Measurements from ENCODE around the gene USP53.
"Not testable (repeated sequence)": the region's sequence is repeated elsewhere in the genome, so short reads cannot be mapped to it uniquely, and the experiment has no call there.

USP53 gene

GRCh38 chr4:119244344-119244743, 31.8 kb downstream of the USP53 start:
- Histone ChIP-seq H3K36me3 (ENCODE audit: control insufficient read depth, low read depth, low read length) (peaks cover 6% of the 10 kb centered on the region), H3K27me3 (ENCODE audit: control insufficient read depth, insufficient read depth, low read length) (no peaks in the 10 kb centered on the region), H3K4me3 (ENCODE audit: low read length) (no peak overlapping the region), H3K9me3 (ENCODE audit: control insufficient read depth, low read depth, low read length) (no peaks in the 10 kb centered on the region), H3K9ac (ENCODE audit: low read length) (no peak overlapping the region), H3K4me1 (ENCODE audit: control insufficient read depth, low read depth, low read length) (peaks cover 12% of the 10 kb centered on the region), H3K27ac (ENCODE audit: low read length) (no peak overlapping the region)

GRCh38 chr4:119244832-119245231, 32.3 kb downstream of the USP53 start:
- Histone ChIP-seq H3K9ac (ENCODE audit: low read length) (no peak overlapping the region), H3K4me1 (ENCODE audit: control insufficient read depth, low read depth, low read length) (peaks cover 7% of the 10 kb centered on the region), H3K27ac (ENCODE audit: low read length) (no peak overlapping the region), H3K36me3 (ENCODE audit: control insufficient read depth, low read depth, low read length) (peaks cover 6% of the 10 kb centered on the region), H3K4me3 (ENCODE audit: low read length) (no peak overlapping the region), H3K27me3 (ENCODE audit: control insufficient read depth, insufficient read depth, low read length) (no peaks in the 10 kb centered on the region), H3K9me3 (ENCODE audit: control insufficient read depth, low read depth, low read length) (no peaks in the 10 kb centered on the region)

DNA sequence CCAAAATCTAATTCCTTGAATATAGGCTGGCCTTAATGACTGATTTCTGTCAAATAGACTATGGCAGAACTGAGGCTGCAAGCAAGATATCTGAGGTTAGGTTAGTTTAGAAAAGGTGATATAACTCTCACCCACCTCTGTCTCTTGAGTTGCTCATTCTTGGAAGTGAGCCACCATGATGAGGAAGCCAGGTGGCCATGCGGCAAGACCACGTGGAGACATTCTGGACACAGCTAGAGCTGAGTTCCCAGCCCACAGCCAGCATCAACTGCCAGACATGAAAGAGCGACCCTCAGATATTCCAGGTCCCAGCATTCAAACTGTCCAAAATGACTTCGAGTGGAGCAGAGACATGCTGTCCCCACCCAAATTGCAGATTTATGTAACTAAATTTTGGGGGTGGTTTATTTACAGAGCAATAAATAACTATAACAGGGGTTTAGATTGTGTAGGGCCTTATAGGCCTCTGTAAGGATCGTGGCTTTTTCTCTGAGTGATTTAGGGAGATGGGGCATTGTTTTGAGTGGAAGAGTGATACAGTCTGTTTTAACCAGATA, 33.7 kb downstream of the USP53 start:
- Histone ChIP-seq H3K9ac (ENCODE audit: low read length) (no peak overlapping the region), H3K27ac (ENCODE audit: low read length) (no peak overlapping the region), H3K27me3 (ENCODE audit: control insufficient read depth, insufficient read depth, low read length) (no peaks in the 10 kb centered on the region), H3K36me3 (ENCODE audit: control insufficient read depth, low read depth, low read length) (peaks cover 6% of the 10 kb centered on the region), H3K4me1 (ENCODE audit: control insufficient read depth, low read depth, low read length) (no peaks in the 10 kb centered on the region), H3K4me3 (ENCODE audit: low read length) (no peak overlapping the region), H3K9me3 (ENCODE audit: control insufficient read depth, low read depth, low read length) (no peaks in the 10 kb centered on the region)

- H3K4me1 ChIP-seq (ENCODE audit: control insufficient read depth, low read depth, low read length); H3K4me3 ChIP-seq (ENCODE audit: low read length); H3K27me3 ChIP-seq (ENCODE audit: control insufficient read depth, insufficient read depth, low read length); H3K27ac ChIP-seq (ENCODE audit: low read length); H3K9me3 ChIP-seq (ENCODE audit: control insufficient read depth, low read depth, low read length); H3K9ac ChIP-seq (ENCODE audit: low read length); H3K36me3 ChIP-seq (ENCODE audit: control insufficient read depth, low read depth, low read length): not testable (repeated sequence)
These were observed 38.5 kb downstream of the USP53 start for GRCh38 chr4:119251037-119251436.

DNA sequence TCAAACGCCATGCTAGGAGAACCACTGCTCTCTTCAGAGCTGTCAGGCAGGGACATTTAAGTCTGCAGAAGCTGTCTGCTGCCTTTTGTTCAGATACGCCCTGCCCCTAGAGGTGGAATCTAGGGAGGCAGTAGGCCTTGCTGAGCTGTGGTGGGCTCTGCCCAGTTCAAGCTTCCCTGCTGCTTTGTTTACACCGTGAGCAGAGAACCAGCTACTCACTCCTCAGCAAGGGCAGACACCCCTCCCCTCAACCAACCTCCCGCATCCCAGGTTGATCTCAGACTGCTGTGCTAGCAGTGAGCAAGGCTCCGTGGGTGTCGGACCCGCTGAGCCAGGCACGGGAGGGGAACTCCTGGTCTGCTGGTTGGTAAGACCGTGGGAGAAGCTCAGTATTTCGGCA, 42.7 kb downstream of the USP53 start:
- H3K4me1 ChIP-seq (ENCODE audit: control insufficient read depth, low read depth, low read length); H3K27me3 ChIP-seq (ENCODE audit: control insufficient read depth, insufficient read depth, low read length); H3K36me3 ChIP-seq (ENCODE audit: control insufficient read depth, low read depth, low read length); H3K9me3 ChIP-seq (ENCODE audit: control insufficient read depth, low read depth, low read length); H3K9ac ChIP-seq (ENCODE audit: low read length); H3K4me3 ChIP-seq (ENCODE audit: low read length): not testable (repeated sequence)
- H3K27ac ChIP-seq (ENCODE audit: low read length) = peak overlapping the region; percentile 24

GRCh38 chr4:119260528-119260927, 48.0 kb downstream of the USP53 start:
- Histone ChIP-seq H3K4me3 (ENCODE audit: low read length) (no peak overlapping the region), H3K27ac (ENCODE audit: low read length) (no peak overlapping the region), H3K36me3 (ENCODE audit: control insufficient read depth, low read depth, low read length) (peaks cover 4% of the 10 kb centered on the region), H3K9ac (ENCODE audit: low read length) (no peak overlapping the region), H3K27me3 (ENCODE audit: control insufficient read depth, insufficient read depth, low read length) (no peaks in the 10 kb centered on the region), H3K9me3 (ENCODE audit: control insufficient read depth, low read depth, low read length) (no peaks in the 10 kb centered on the region), H3K4me1 (ENCODE audit: control insufficient read depth, low read depth, low read length) (no peaks in the 10 kb centered on the region)

DNA sequence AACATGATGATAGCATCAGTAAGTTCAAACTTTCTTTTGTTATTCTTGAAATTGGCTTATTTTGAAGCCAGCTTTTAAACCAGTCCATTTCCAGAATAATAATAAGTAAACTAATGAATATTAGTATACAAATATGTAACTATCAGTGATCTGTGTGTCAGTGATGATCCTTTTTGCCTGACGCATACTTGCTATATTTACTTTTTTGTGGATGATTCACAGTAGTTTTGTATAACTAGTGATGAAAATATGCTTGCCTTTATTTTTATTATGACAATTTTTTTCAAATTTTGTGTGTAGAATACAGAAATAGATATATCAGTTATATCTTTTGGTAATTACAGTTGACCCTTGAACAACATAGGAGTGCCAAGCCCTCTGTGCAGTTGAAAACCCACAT, 49.5 kb downstream of the USP53 start:
- Histone ChIP-seq H3K4me1 (ENCODE audit: control insufficient read depth, low read depth, low read length) (no peaks in the 10 kb centered on the region), H3K36me3 (ENCODE audit: control insufficient read depth, low read depth, low read length) (no peaks in the 10 kb centered on the region), H3K27ac (ENCODE audit: low read length) (no peak overlapping the region), H3K27me3 (ENCODE audit: control insufficient read depth, insufficient read depth, low read length) (no peaks in the 10 kb centered on the region), H3K9ac (ENCODE audit: low read length) (no peak overlapping the region), H3K9me3 (ENCODE audit: control insufficient read depth, low read depth, low read length) (no peaks in the 10 kb centered on the region), H3K4me3 (ENCODE audit: low read length) (no peak overlapping the region)

DNA sequence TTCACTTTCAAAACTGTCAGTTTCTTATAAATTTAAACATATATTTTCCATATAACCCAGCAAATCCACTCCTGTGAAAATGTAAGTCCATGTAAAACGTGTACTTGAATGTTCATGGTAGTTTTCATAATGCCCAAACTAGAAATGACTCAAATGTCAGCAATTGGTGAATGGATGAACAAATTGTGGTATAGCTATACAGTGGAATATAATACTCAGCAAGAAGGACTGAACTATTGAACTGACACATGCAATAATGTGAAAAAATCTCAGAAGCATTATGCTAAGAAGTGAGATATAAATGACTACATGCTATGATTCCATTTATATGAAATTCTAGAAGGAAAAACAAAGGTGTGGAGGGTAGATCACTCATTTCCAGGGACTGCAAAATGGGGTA, 52.2 kb downstream of the USP53 start:
- Histone ChIP-seq H3K27ac (ENCODE audit: low read length) (no peak overlapping the region), H3K9ac (ENCODE audit: low read length) (no peak overlapping the region), H3K9me3 (ENCODE audit: control insufficient read depth, low read depth, low read length) (no peaks in the 10 kb centered on the region), H3K36me3 (ENCODE audit: control insufficient read depth, low read depth, low read length) (no peaks in the 10 kb centered on the region), H3K27me3 (ENCODE audit: control insufficient read depth, insufficient read depth, low read length) (no peaks in the 10 kb centered on the region), H3K4me3 (ENCODE audit: low read length) (no peak overlapping the region), H3K4me1 (ENCODE audit: control insufficient read depth, low read depth, low read length) (no peaks in the 10 kb centered on the region)

GRCh38 chr4:119266153-119266552, 53.6 kb downstream of the USP53 start:
- Histone ChIP-seq H3K27me3 (ENCODE audit: control insufficient read depth, insufficient read depth, low read length) (no peaks in the 10 kb centered on the region), H3K4me1 (ENCODE audit: control insufficient read depth, low read depth, low read length) (no peaks in the 10 kb centered on the region), H3K9me3 (ENCODE audit: control insufficient read depth, low read depth, low read length) (no peaks in the 10 kb centered on the region), H3K4me3 (ENCODE audit: low read length) (no peak overlapping the region), H3K36me3 (ENCODE audit: control insufficient read depth, low read depth, low read length) (peaks cover 5% of the 10 kb centered on the region), H3K9ac (ENCODE audit: low read length) (no peak overlapping the region), H3K27ac (ENCODE audit: low read length) (no peak overlapping the region)

- no peak overlapping the region for H3K4me3 ChIP-seq (ENCODE audit: low read length)
- H3K9me3 ChIP-seq (ENCODE audit: control insufficient read depth, low read depth, low read length) = no peaks in the 10 kb centered on the region
- H3K27me3 ChIP-seq (ENCODE audit: control insufficient read depth, insufficient read depth, low read length) = no peaks in the 10 kb centered on the region
- H3K36me3 ChIP-seq (ENCODE audit: control insufficient read depth, low read depth, low read length) = peaks cover 12% of the 10 kb centered on the region
- no peak overlapping the region for H3K27ac ChIP-seq (ENCODE audit: low read length)
- H3K4me1 ChIP-seq (ENCODE audit: control insufficient read depth, low read depth, low read length) = no peaks in the 10 kb centered on the region
- H3K9ac ChIP-seq (ENCODE audit: low read length) = no peak overlapping the region
These were observed 56.0 kb downstream of the USP53 start for GRCh38 chr4:119268466-119268865.

GRCh38 chr4:119271361-119272085, 59.0 kb downstream of the USP53 start:
- Histone ChIP-seq H3K4me1 (ENCODE audit: control insufficient read depth, low read depth, low read length) (no peaks in the 10 kb centered on the region), H3K4me3 (ENCODE audit: low read length) (no peak overlapping the region), H3K36me3 (ENCODE audit: control insufficient read depth, low read depth, low read length) (peaks cover 12% of the 10 kb centered on the region), H3K27ac (ENCODE audit: low read length) (no peak overlapping the region), H3K9me3 (ENCODE audit: control insufficient read depth, low read depth, low read length) (no peaks in the 10 kb centered on the region), H3K9ac (ENCODE audit: low read length) (no peak overlapping the region), H3K27me3 (ENCODE audit: control insufficient read depth, insufficient read depth, low read length) (no peaks in the 10 kb centered on the region)

GRCh38 chr4:119279541-119279940, 67.0 kb downstream of the USP53 start:
- H3K27ac ChIP-seq (ENCODE audit: low read length) = peak overlapping the region; percentile 10
- H3K9me3 ChIP-seq (ENCODE audit: control insufficient read depth, low read depth, low read length); H3K4me1 ChIP-seq (ENCODE audit: control insufficient read depth, low read depth, low read length); H3K27me3 ChIP-seq (ENCODE audit: control insufficient read depth, insufficient read depth, low read length); H3K4me3 ChIP-seq (ENCODE audit: low read length); H3K9ac ChIP-seq (ENCODE audit: low read length); H3K36me3 ChIP-seq (ENCODE audit: control insufficient read depth, low read depth, low read length): not testable (repeated sequence)

All from iPS-18a (cell line).